ENCODE data around the gene USP9X. TPM values are rescaled to one million over a fixed set of nuclear protein-coding genes. Genes with fewer than 3 reads are reported as not detected.

Gene USP9X
- total and polyA plus RNA-seq, 2 of the 8 experiments (the other 6 are each of a cell fraction or from before 2014, with no cell fraction given) = 79.2 to 300 TPM

- no peak overlapping the region; the same call in 1 of the 2 replicates for H3K18ac ChIP-seq (ENCODE audit: extremely low read depth, low read length)
- no peak overlapping the region for H3K27ac ChIP-seq (ENCODE audit: low read depth, low read length)
- H2BK12ac ChIP-seq (ENCODE audit: low read depth, low read length) = no peak overlapping the region
- peak overlapping the region in 3 of 4 experiments; percentile 20 to 74 (median 43); a peak in 2 of 7 replicates for H3K9ac ChIP-seq (replicated peaks in 1 of 4; ENCODE audit: extremely low read depth in 1 of 4, low read depth in 3 of 4, low read length in 3 of 4)
- no peak overlapping the region for H3K56ac ChIP-seq (replicated peaks; ENCODE audit: insufficient read length, low read depth, low read length)
- no peak overlapping the region for H4K91ac ChIP-seq (replicated peaks; ENCODE audit: insufficient read length, low read length)
- no peak overlapping the region for H2AFZ ChIP-seq (ENCODE audit: low read length)
- peak overlapping the region; percentile 77 to 100 (median 90) for H3K4me3 ChIP-seq (ENCODE audit: extremely low read depth in 1 of 4, insufficient read depth in 2 of 4, low read depth in 3 of 4, low read length in 4 of 4)
- peaks cover 0 to 56% (median 2%) of the 10 kb centered on the region in 4 experiments; a peak in 4 of 8 replicates for H3K36me3 ChIP-seq (ENCODE audit: control insufficient read depth in 2 of 4, insufficient read depth in 4 of 4, low read length in 3 of 4)
- peaks cover 4 to 21% of the 10 kb centered on the region in 2 experiments for H4K20me1 ChIP-seq (replicated peaks in 1 of 2; ENCODE audit: control insufficient read depth in 1 of 2, insufficient read depth in 2 of 2, low read length in 2 of 2)
- CTCF ChIA-PET (ENCODE audit: partially characterized antibody) = no interaction called here
- peaks cover 45 to 82% of the 10 kb centered on the region in 2 experiments for H3K79me2 ChIP-seq (ENCODE audit: control insufficient read depth in 1 of 2, insufficient read depth in 2 of 2, low read length in 2 of 2)
- DNase-seq (ENCODE audit: low read depth in 1 of 2, low spot score in 2 of 2) (no peak), FAIRE-seq (peak; percentile 82)
- H3K27me3 ChIP-seq (replicated peaks in 1 of 4; ENCODE audit: control insufficient read depth in 3 of 4, extremely low read depth in 1 of 4, insufficient read depth in 3 of 4, low read length in 3 of 4) = no peaks in the 10 kb centered on the region
- no peaks in the 10 kb centered on the region for H3K23me2 ChIP-seq (ENCODE audit: low read depth, low read length)
- H2AK5ac ChIP-seq (ENCODE audit: low read depth, low read length) = no peak overlapping the region
- POLR2A ChIA-PET (ENCODE audit: partially characterized antibody) = interaction anchor here (0.6 to 4.4 kb wide), 6 partner anchors 9 to 54 kb away, joined by 3 to 18 read pairs (median 7); no protein-coding TSS in a partner anchor
- no peak overlapping the region for H4K5ac ChIP-seq (ENCODE audit: insufficient read length, low read depth, low read length)
- peak overlapping the region; percentile 40 to 56; a peak in 3 of 4 replicates for H3K4me2 ChIP-seq (ENCODE audit: insufficient read depth in 1 of 2, low read depth in 2 of 2, low read length in 2 of 2)
- no peak overlapping the region for H3K4ac ChIP-seq (replicated peaks; ENCODE audit: insufficient read length, low read depth, low read length)
- no peak overlapping the region for H4K8ac ChIP-seq (ENCODE audit: extremely low read depth, insufficient read depth, low read length)
- peaks cover 0 to 4% (median 0%) of the 10 kb centered on the region in 4 experiments; a peak in 1 of 7 replicates for H3K4me1 ChIP-seq (replicated peaks in 1 of 4; ENCODE audit: control insufficient read depth in 3 of 4, insufficient read depth in 4 of 4, low read length in 3 of 4)
- no peak overlapping the region for H2BK15ac ChIP-seq (ENCODE audit: low read length)
- no peak overlapping the region for H2BK5ac ChIP-seq (ENCODE audit: low read depth, low read length)
- H3K23ac ChIP-seq (ENCODE audit: insufficient read length) = no peak overlapping the region
- no peak overlapping the region for H2BK20ac ChIP-seq (ENCODE audit: low read length)
- H3K9me3 ChIP-seq (ENCODE audit: insufficient read depth in 2 of 2, low read depth in 1 of 2, low read length in 1 of 2) = no peaks in the 10 kb centered on the region
- H3K79me1 ChIP-seq (ENCODE audit: low read depth, low read length) = no peaks in the 10 kb centered on the region
- H3K14ac ChIP-seq (ENCODE audit: insufficient read length) = no peak overlapping the region
- no peak overlapping the region for H2BK120ac ChIP-seq (replicated peaks; ENCODE audit: low read depth, low read length)
- 1% methylated on average over 6 of the region's 6 CpGs; no CpG with 5 or more reads in 1 of the 2 experiments for WGBS, 2 experiments (ENCODE audit: extremely low coverage in 1 of 2, insufficient coverage in 1 of 2, insufficient read length in 1 of 2, insufficient replicate concordance in 2 of 2, low coverage in 1 of 2, low lambda C conversion rate in 2 of 2, missing lambda C conversion rate in 1 of 2)
- TF ChIP-seq PHF8 (conservative IDR thresholded peaks at IDR 0.05; ENCODE audit: low read depth, low read length) (no peak), KDM5A (IDR thresholded peaks at IDR 0.05; ENCODE audit: low read length) (no peak), SIRT6 (IDR thresholded peaks at IDR 0.05; ENCODE audit: low read length) (no peak), CEBPB (IDR thresholded peaks at IDR 0.05; ENCODE audit: low read depth, low read length) (no peak)
These were observed 2.0 kb downstream of the USP9X start for GRCh38 chrX:41087201-41087600.

Data from H1 (cell line).